C4-2B (cell line): Measurements from ENCODE around the gene HPRT1.
A peak's percentile ranks its signal among the peaks of the same experiment; 100 is the strongest.

Experiments used
- H3K27ac ChIP-seq: fragments of 450-650 bp; 2 replicates; pipeline ENCODE4 v1.5.1; 2017
- CTCF ChIP-seq: fragments of 450-650 bp; conservative IDR thresholded peaks from 2 replicates; pipeline ENCODE4 v1.5.1; 2017; ENCODE audit warnings: mild to moderate bottlenecking
- ZFX ChIP-seq: fragments of 450-650 bp; IDR thresholded peaks from 2 replicates; pipeline ENCODE4 v1.6.1; 2017

Gene HPRT1

GRCh38 chrX:134502686-134503085, 42.7 kb downstream of the HPRT1 start:
- TF ChIP-seq ZFX (no peak), CTCF (no peak)
- no peak overlapping the region for H3K27ac ChIP-seq

GRCh38 chrX:134512566-134512965, 52.6 kb downstream of the HPRT1 start:
- no peak overlapping the region for H3K27ac ChIP-seq
- TF ChIP-seq CTCF (no peak), ZFX (no peak)

- H3K27ac ChIP-seq, result no peak overlapping the region
- no peak for TF ChIP-seq CTCF
- no peak for TF ChIP-seq ZFX
Measured at GRCh38 chrX:134513091-134513490, 53.1 kb downstream of the HPRT1 start.

- TF ChIP-seq CTCF (peak; percentile 63), ZFX (no peak)
- no peak overlapping the region for H3K27ac ChIP-seq
Measured at GRCh38 chrX:134520860-134521390, 61.0 kb downstream of the HPRT1 start.

- no peak overlapping the region for H3K27ac ChIP-seq
Measured at GRCh38 chrX:134524181-134524580, 64.2 kb downstream of the HPRT1 start.

GRCh38 chrX:134525086-134525792, 65.3 kb downstream of the HPRT1 start:
- no peak overlapping the region for H3K27ac ChIP-seq
- TF ChIP-seq ZFX (no peak), CTCF (no peak)

More at GRCh38 chrX:134524181-134524580, 64.2 kb downstream of the HPRT1 start:
- TF ChIP-seq CTCF (no peak), ZFX (no peak)

GRCh38 chrX:134526399-134526798, 66.4 kb downstream of the HPRT1 start:
- no peak for TF ChIP-seq CTCF
- no peak for TF ChIP-seq ZFX
- no peak overlapping the region for H3K27ac ChIP-seq
